Measurements from ENCODE around the gene CRTC2. TPM values are rescaled to one million over a fixed set of nuclear protein-coding genes. Genes with fewer than 3 reads are reported as not detected.
"Not testable (repeated sequence)": the region's sequence is repeated elsewhere in the genome, so short reads cannot be mapped to it uniquely, and the experiment has no call there.

CRTC2 gene
- polyA plus RNA-seq, 1 donor: 37.9 TPM

DNA sequence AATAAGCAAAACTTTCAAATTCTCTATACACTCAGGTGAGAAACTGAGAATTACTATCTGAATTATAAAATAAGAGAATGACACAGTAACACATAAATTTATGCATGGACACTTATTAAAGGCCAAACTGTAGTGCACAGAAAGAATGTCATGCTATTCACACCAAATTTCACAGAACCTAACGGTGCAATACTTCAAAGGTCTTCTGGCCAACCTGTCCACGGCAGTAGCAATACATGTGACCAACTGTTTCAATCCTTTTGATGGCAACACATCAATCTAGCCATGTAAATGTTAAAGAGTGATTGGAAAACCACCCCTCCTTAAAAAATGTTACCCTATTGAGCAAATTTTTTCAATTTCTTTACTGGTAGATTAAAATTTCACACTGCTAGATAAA is 46.1 kb downstream of the CRTC2 start:
- Histone ChIP-seq H3K4me1 (ENCODE audit: control insufficient read depth, insufficient read depth, low read length) (no peaks in the 10 kb centered on the region), H3K4me3 (ENCODE audit: low read length) (no peak overlapping the region), H3K27me3 (ENCODE audit: control insufficient read depth, insufficient read depth, low read length) (no peaks in the 10 kb centered on the region), H3K36me3 (ENCODE audit: control insufficient read depth, insufficient read depth, low read length) (peaks cover 10% of the 10 kb centered on the region), H3K27ac (ENCODE audit: low read length) (no peak overlapping the region), H3K9me3 (ENCODE audit: control insufficient read depth, low read depth, low read length) (no peaks in the 10 kb centered on the region)
- no CpG with 5 or more reads among the region's 2 CpGs for WGBS (ENCODE audit: insufficient coverage, low lambda C conversion rate)
- no peak for DNase-seq

DNA sequence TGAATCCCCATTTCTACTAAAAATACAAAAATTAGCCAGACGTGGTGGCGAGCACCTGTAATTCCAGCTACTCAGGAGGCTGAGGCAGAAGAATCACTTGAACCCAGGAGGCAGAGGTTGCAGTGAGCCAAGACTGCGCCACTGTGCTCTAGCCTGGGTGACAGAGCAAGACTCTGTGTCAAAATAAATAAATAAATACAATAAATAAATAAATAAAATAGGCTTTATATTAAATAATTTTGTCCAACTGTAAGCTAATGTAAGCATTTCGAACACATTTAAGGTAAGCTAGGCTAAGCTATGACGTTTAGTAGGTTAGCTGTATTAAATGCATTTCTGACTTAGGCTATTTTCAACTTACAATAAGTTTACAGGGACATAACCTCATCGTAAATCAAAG is 47.9 kb downstream of the CRTC2 start:
- not testable (repeated sequence) for H3K27ac ChIP-seq (ENCODE audit: low read length); H3K4me1 ChIP-seq (ENCODE audit: control insufficient read depth, insufficient read depth, low read length); H3K27me3 ChIP-seq (ENCODE audit: control insufficient read depth, insufficient read depth, low read length); H3K4me3 ChIP-seq (ENCODE audit: low read length); H3K9me3 ChIP-seq (ENCODE audit: control insufficient read depth, low read depth, low read length); DNase-seq; H3K36me3 ChIP-seq (ENCODE audit: control insufficient read depth, insufficient read depth, low read length)
- WGBS (ENCODE audit: insufficient coverage, low lambda C conversion rate): 88% methylated on average over 4 of the region's 6 CpGs

GRCh38 chr1:153908071-153908470 is 50.3 kb downstream of the CRTC2 start:
- Histone ChIP-seq H3K9me3 (ENCODE audit: control insufficient read depth, low read depth, low read length) (no peaks in the 10 kb centered on the region), H3K27ac (ENCODE audit: low read length) (no peak overlapping the region), H3K27me3 (ENCODE audit: control insufficient read depth, insufficient read depth, low read length) (no peaks in the 10 kb centered on the region), H3K4me3 (ENCODE audit: low read length) (no peak overlapping the region), H3K4me1 (ENCODE audit: control insufficient read depth, insufficient read depth, low read length) (no peaks in the 10 kb centered on the region), H3K36me3 (ENCODE audit: control insufficient read depth, insufficient read depth, low read length) (peaks cover 10% of the 10 kb centered on the region)
- 100% methylated on average over 1 of the region's 6 CpGs for WGBS (ENCODE audit: insufficient coverage, low lambda C conversion rate)
- DNase-seq: no peak

DNA sequence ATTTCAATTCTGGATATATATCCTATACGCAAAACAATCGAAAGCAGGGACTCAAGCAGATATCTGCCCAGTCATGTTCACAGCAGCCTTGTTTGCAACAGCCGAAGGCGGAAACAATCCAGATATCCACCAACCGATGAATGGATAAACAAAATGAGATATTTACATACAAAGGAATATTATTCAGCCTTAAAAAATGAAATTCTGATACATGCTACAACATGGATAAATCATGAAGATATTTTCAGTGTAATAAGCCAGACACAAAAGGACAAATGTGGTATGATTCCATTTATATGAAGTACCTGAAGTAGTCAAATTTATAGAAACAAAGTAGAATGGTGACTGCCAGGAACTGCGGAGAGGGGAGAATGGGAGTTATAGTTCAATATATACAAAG is 51.3 kb downstream of the CRTC2 start:
- no peaks in the 10 kb centered on the region for H3K9me3 ChIP-seq (ENCODE audit: control insufficient read depth, low read depth, low read length)
- H3K36me3 ChIP-seq (ENCODE audit: control insufficient read depth, insufficient read depth, low read length): peaks cover 12% of the 10 kb centered on the region
- WGBS (ENCODE audit: insufficient coverage, low lambda C conversion rate): no CpG with 5 or more reads among the region's 6 CpGs

DNA sequence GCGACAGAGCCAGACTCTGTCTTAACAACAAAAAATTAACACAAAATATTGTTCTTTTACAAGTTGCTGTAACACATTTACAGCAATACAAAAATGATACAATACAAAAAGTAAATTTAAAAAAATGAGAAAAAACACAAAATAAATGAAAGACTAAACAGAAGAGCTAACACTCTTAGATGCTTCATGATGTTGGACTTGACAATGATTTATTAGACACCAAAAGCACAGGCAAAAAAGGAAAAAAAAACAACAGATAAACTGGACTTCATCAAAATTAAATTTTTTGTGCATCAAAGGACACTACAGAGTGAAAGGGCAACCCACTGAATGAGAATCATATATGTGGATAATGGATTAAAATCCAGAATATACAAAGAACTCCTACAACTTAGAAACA is 52.0 kb downstream of the CRTC2 start:
- Histone ChIP-seq H3K4me1 (ENCODE audit: control insufficient read depth, insufficient read depth, low read length) (no peaks in the 10 kb centered on the region), H3K9me3 (ENCODE audit: control insufficient read depth, low read depth, low read length) (no peaks in the 10 kb centered on the region), H3K4me3 (ENCODE audit: low read length) (no peak overlapping the region), H3K36me3 (ENCODE audit: control insufficient read depth, insufficient read depth, low read length) (peaks cover 12% of the 10 kb centered on the region), H3K27me3 (ENCODE audit: control insufficient read depth, insufficient read depth, low read length) (no peaks in the 10 kb centered on the region), H3K27ac (ENCODE audit: low read length) (no peak overlapping the region)
- DNase-seq: no peak
- WGBS (ENCODE audit: insufficient coverage, low lambda C conversion rate): no CpG with 5 or more reads among the region's 1 CpG

More for the DNA sequence above, 51.3 kb downstream of the CRTC2 start:
- DNase-seq: no peak
- Histone ChIP-seq H3K27ac (ENCODE audit: low read length) (no peak overlapping the region), H3K4me3 (ENCODE audit: low read length) (no peak overlapping the region), H3K4me1 (ENCODE audit: control insufficient read depth, insufficient read depth, low read length) (no peaks in the 10 kb centered on the region), H3K27me3 (ENCODE audit: control insufficient read depth, insufficient read depth, low read length) (no peaks in the 10 kb centered on the region)

- DNase-seq; H3K27ac ChIP-seq (ENCODE audit: low read length); H3K4me1 ChIP-seq (ENCODE audit: control insufficient read depth, insufficient read depth, low read length); H3K4me3 ChIP-seq (ENCODE audit: low read length); H3K27me3 ChIP-seq (ENCODE audit: control insufficient read depth, insufficient read depth, low read length); H3K9me3 ChIP-seq (ENCODE audit: control insufficient read depth, low read depth, low read length): not testable (repeated sequence)
- no CpG with 5 or more reads among the region's 8 CpGs for WGBS (ENCODE audit: insufficient coverage, low lambda C conversion rate)
- H3K36me3 ChIP-seq (ENCODE audit: control insufficient read depth, insufficient read depth, low read length): peaks cover 12% of the 10 kb centered on the region
These were observed 52.5 kb downstream of the CRTC2 start for GRCh38 chr1:153905908-153906307.

DNA sequence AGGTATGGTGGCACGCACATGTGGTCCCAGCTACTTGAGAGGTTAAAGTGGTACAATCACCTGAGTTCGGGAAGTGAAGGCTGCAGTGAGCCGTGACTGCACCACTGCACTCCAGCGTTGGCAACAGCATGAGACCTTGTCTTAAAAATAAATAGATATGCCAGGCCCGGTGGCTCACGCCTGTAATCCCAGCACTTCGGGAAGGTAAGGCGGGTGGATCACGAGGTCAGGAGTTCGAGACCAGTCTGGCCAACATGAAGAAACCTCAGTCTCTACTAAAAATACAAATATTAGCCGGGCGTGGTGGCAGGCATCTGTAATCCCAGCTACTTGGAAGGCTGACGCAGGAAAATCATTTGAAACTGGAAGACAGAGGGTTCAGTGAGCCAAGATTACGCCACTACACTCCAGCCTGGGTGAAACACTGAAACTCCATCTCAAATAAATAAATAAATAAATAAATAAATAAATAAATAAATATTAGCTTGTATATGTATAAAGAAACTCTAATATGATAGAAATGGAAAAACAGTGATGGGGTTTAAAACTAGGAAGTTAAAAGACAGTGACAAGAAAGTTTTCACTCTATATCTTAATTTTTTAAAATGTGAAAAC is 54.5 kb downstream of the CRTC2 start:
- WGBS (ENCODE audit: insufficient coverage, low lambda C conversion rate): no CpG with 5 or more reads among the region's 14 CpGs
- H3K4me1 ChIP-seq (ENCODE audit: control insufficient read depth, insufficient read depth, low read length): no peaks in the 10 kb centered on the region
- no peak overlapping the region for H3K27ac ChIP-seq (ENCODE audit: low read length)
- no peak for DNase-seq
- H3K4me3 ChIP-seq (ENCODE audit: low read length): no peak overlapping the region
- H3K9me3 ChIP-seq (ENCODE audit: control insufficient read depth, low read depth, low read length): no peaks in the 10 kb centered on the region
- H3K27me3 ChIP-seq (ENCODE audit: control insufficient read depth, insufficient read depth, low read length): no peaks in the 10 kb centered on the region
- H3K36me3 ChIP-seq (ENCODE audit: control insufficient read depth, insufficient read depth, low read length): peaks cover 20% of the 10 kb centered on the region

DNA sequence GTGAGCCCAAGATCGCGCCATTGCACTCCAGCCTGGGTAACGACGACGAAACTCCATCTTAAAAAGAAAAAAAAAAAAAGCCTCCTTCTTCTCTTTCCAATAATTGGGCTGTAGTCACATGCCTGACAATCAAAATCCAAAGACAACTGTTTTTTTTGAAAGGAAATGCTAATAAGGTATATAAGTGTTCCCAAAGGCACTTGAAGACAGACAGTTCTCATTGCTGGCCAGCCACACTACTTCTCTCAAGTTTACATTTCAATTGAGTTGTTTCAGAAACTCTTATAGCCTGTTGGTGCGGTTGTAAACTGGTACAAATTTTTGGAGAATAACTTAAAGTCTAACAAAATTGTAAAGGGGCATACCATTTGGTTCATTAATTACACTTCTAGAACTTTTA is 58.9 kb downstream of the CRTC2 start:
- H3K4me3 ChIP-seq (ENCODE audit: low read length): no peak overlapping the region
- H3K36me3 ChIP-seq (ENCODE audit: control insufficient read depth, insufficient read depth, low read length): peaks cover 18% of the 10 kb centered on the region
- no peaks in the 10 kb centered on the region for H3K9me3 ChIP-seq (ENCODE audit: control insufficient read depth, low read depth, low read length)
- H3K27me3 ChIP-seq (ENCODE audit: control insufficient read depth, insufficient read depth, low read length): no peaks in the 10 kb centered on the region
- whole genome bisulfite sequencing (ENCODE audit: insufficient coverage, low lambda C conversion rate): no CpG with 5 or more reads among the region's 6 CpGs
- DNase-seq: no peak
- no peak overlapping the region for H3K27ac ChIP-seq (ENCODE audit: low read length)
- no peaks in the 10 kb centered on the region for H3K4me1 ChIP-seq (ENCODE audit: control insufficient read depth, insufficient read depth, low read length)

Other genes starting within 250 kb of the CRTC2 start
- gene INTS3, start 230.6 kb downstream of the CRTC2 start, polyA plus RNA-seq: 62.3 TPM
- gene SLC27A3, start 183.2 kb downstream of the CRTC2 start, polyA plus RNA-seq: 32.4 TPM
- gene GATAD2B, start 35.6 kb downstream of the CRTC2 start, polyA plus RNA-seq: 13.5 TPM
- 44.7 TPM for gene DENND4B, start 11.9 kb downstream of the CRTC2 start, polyA plus RNA-seq
- gene SLC39A1, start 4.9 kb upstream of the CRTC2 start, polyA plus RNA-seq: 73.7 TPM
- 17.9 TPM for gene CREB3L4, start 9.3 kb upstream of the CRTC2 start, polyA plus RNA-seq
- 120 TPM for gene JTB, start 19.1 kb upstream of the CRTC2 start, polyA plus RNA-seq
- 110 TPM for gene RAB13, start 27.7 kb upstream of the CRTC2 start, polyA plus RNA-seq
- 5,987 TPM for gene RPS27, start 32.1 kb upstream of the CRTC2 start, polyA plus RNA-seq
- gene NUP210L, start 196.5 kb upstream of the CRTC2 start, polyA plus RNA-seq: 0.03 TPM
- 303 TPM for gene TPM3, start 233.5 kb upstream of the CRTC2 start, polyA plus RNA-seq
- not detected for gene CFAP141, start 247.7 kb upstream of the CRTC2 start, polyA plus RNA-seq